Mesenchymal stem cell (in vitro differentiated cells and primary cell): ENCODE results near the gene SLC23A1.

Experiments
- DNase-seq: peaks from one replicate; pipeline ENCODE4 v3.0.0-alpha.2; 2013
- H2AFZ ChIP-seq: one replicate; pipeline ENCODE4 v1.6.1; 2013; ENCODE audit warnings: low read depth, mild to moderate bottlenecking, control low read depth, inconsistent platforms, low read length, moderate library complexity
- H2AK5ac ChIP-seq: 2 replicates; pipeline ENCODE4 v1.6.1; 2013; ENCODE audit warnings: low read length, moderate library complexity, mild to moderate bottlenecking, inconsistent platforms; ENCODE audit not compliant: severe bottlenecking
- H2BK120ac ChIP-seq: one replicate; pipeline ENCODE4 v1.6.1; 2013; ENCODE audit warnings: low read depth, mild to moderate bottlenecking, inconsistent platforms, low read length, moderate library complexity
- H2BK12ac ChIP-seq, 2 experiments: one replicate each; pipeline ENCODE4 v1.6.1; 2013; ENCODE audit warnings: inconsistent platforms in 2 of 2, low read length in 2 of 2, mild to moderate bottlenecking in 2 of 2, moderate library complexity in 2 of 2, control low read depth in 1 of 2
- H2BK15ac ChIP-seq: one replicate; pipeline ENCODE4 v1.6.1; 2013; ENCODE audit warnings: mild to moderate bottlenecking, low read depth, inconsistent platforms; ENCODE audit not compliant: poor library complexity, severe bottlenecking
- H2BK5ac ChIP-seq: 2 replicates; pipeline ENCODE4 v1.6.1; 2013; ENCODE audit warnings: low read depth, mild to moderate bottlenecking, low read length, control low read depth, inconsistent platforms; ENCODE audit not compliant: poor library complexity, severe bottlenecking
- H3K14ac ChIP-seq, 2 experiments: one replicate each; pipeline ENCODE4 v1.6.1; 2013; ENCODE audit warnings: inconsistent platforms in 2 of 2, low read length in 2 of 2, control low read depth in 1 of 2, mild to moderate bottlenecking in 1 of 2, moderate library complexity in 1 of 2
- H3K18ac ChIP-seq, 2 experiments: one replicate each; pipeline ENCODE4 v1.6.1; 2013; ENCODE audit warnings: inconsistent platforms in 2 of 2, low read length in 2 of 2, control low read depth in 1 of 2, low read depth in 1 of 2, mild to moderate bottlenecking in 1 of 2
- H3K23ac ChIP-seq, 2 experiments: one replicate each; pipeline ENCODE4 v1.6.1; 2013; ENCODE audit warnings: inconsistent platforms in 2 of 2, low read length in 2 of 2, mild to moderate bottlenecking in 2 of 2, moderate library complexity in 2 of 2, control low read depth in 1 of 2
- H3K27ac ChIP-seq: 2 replicates; pipeline ENCODE4 v1.5.1; 2013; ENCODE audit warnings: mild to moderate bottlenecking, moderate library complexity, low read length, control low read depth, inconsistent platforms; ENCODE audit not compliant: poor library complexity, severe bottlenecking
- H3K27me3 ChIP-seq, 2 experiments: 2 replicates each; pipeline versions ENCODE4 v1.6.1 to v1.7.0; 2013; ENCODE audit warnings: low read length in 2 of 2, mild to moderate bottlenecking in 2 of 2, moderate library complexity in 2 of 2, control low read depth in 1 of 2, inconsistent platforms in 1 of 2; ENCODE audit not compliant: control insufficient read depth in 1 of 2, insufficient read depth in 1 of 2
- H3K36me3 ChIP-seq, 2 experiments: 2 replicates each; pipeline versions ENCODE4 v1.6.1 to v1.7.0; 2013; ENCODE audit warnings: low read length in 2 of 2, control low read depth in 1 of 2, inconsistent platforms in 1 of 2, low read depth in 1 of 2, mild to moderate bottlenecking in 1 of 2; ENCODE audit not compliant: insufficient read depth in 2 of 2, control insufficient read depth in 1 of 2
- H3K4ac ChIP-seq, 2 experiments: one replicate each; pipeline ENCODE4 v1.6.1; 2013; ENCODE audit warnings: inconsistent platforms in 2 of 2, low read length in 2 of 2, mild to moderate bottlenecking in 2 of 2, moderate library complexity in 2 of 2, control low read depth in 1 of 2, low read depth in 1 of 2
- H3K4me1 ChIP-seq: 2 replicates; pipeline ENCODE4 v1.6.1; 2013; ENCODE audit warnings: low read depth, low read length, control low read depth; ENCODE audit not compliant: control insufficient read depth, insufficient read depth
- H3K4me2 ChIP-seq: 2 replicates; pipeline ENCODE4 v1.6.1; 2013; ENCODE audit warnings: low read length, mild to moderate bottlenecking, inconsistent platforms; ENCODE audit not compliant: poor library complexity, severe bottlenecking
- H3K4me3 ChIP-seq, 2 experiments: 2 replicates each; pipeline versions ENCODE4 v1.5.1 to v1.7.0; 2013; ENCODE audit warnings: low read length in 2 of 2, mild to moderate bottlenecking in 2 of 2, control low read depth in 1 of 2, low read depth in 1 of 2; ENCODE audit not compliant: insufficient read depth in 1 of 2
- H3K79me1 ChIP-seq: replicated peaks from 2 replicates; pipeline ENCODE4 v1.6.1; 2013; ENCODE audit warnings: mild to moderate bottlenecking, control low read depth, low read length, inconsistent platforms; ENCODE audit not compliant: poor library complexity, severe bottlenecking
- H3K9ac ChIP-seq: 2 replicates; pipeline ENCODE4 v1.7.0; 2013; ENCODE audit warnings: mild to moderate bottlenecking, low read length, moderate library complexity
- H3K9me3 ChIP-seq: 2 replicates; pipeline ENCODE4 v1.7.0; 2013; ENCODE audit warnings: mild to moderate bottlenecking, low read length; ENCODE audit not compliant: control insufficient read depth
- H4K8ac ChIP-seq: one replicate; pipeline ENCODE4 v1.6.1; 2013; ENCODE audit warnings: inconsistent platforms, mild to moderate bottlenecking, low read length, moderate library complexity
- H4K91ac ChIP-seq: one replicate; pipeline ENCODE4 v1.6.1; 2013; ENCODE audit warnings: mild to moderate bottlenecking, low read length, inconsistent platforms
- WGBS: methylation state at CpG from one replicate; pipeline ENCODE4 v1.1.7; 2013; ENCODE audit warnings: mixed read lengths; 5-methylcytosine and 5-hydroxymethylcytosine counted together

Gene SLC23A1

GRCh38 chr5:139425497-139425896, 42.4 kb upstream of the SLC23A1 start:
- no peak overlapping the region for H3K9ac ChIP-seq
- no peak overlapping the region for H3K23ac ChIP-seq
- H2BK15ac ChIP-seq = no peak overlapping the region
- peaks cover 6% of the 10 kb centered on the region for H3K4me1 ChIP-seq
- no peak overlapping the region for H3K18ac ChIP-seq
- H3K79me1 ChIP-seq = peaks cover 1% of the 10 kb centered on the region
- no peak overlapping the region for H2AFZ ChIP-seq
- no peak overlapping the region for H4K8ac ChIP-seq
- H3K27ac ChIP-seq = no peak overlapping the region
- no peak overlapping the region for H2BK5ac ChIP-seq
- H3K14ac ChIP-seq = no peak overlapping the region
- no peak overlapping the region for H2BK120ac ChIP-seq
- no peaks in the 10 kb centered on the region for H3K9me3 ChIP-seq
- H3K36me3 ChIP-seq = peaks cover 14 to 47% of the 10 kb centered on the region in 2 experiments
- 98% methylated on average over 4 of the region's 5 CpGs for WGBS
- no peak for DNase-seq
- H3K4me2 ChIP-seq = no peak overlapping the region
- no peak overlapping the region for H3K4ac ChIP-seq
- H4K91ac ChIP-seq = no peak overlapping the region
- H3K27me3 ChIP-seq = no peaks in the 10 kb centered on the region
- H2AK5ac ChIP-seq = no peak overlapping the region
- no peak overlapping the region for H3K4me3 ChIP-seq
- no peak overlapping the region for H2BK12ac ChIP-seq

GRCh38 chr5:139422307-139422893, 39.3 kb upstream of the SLC23A1 start:
- H2BK15ac ChIP-seq = no peak overlapping the region
- H3K4me1 ChIP-seq = peaks cover 8% of the 10 kb centered on the region
- no peak overlapping the region for H2BK12ac ChIP-seq
- H4K8ac ChIP-seq = no peak overlapping the region
- H3K79me1 ChIP-seq = peaks cover 3% of the 10 kb centered on the region
- H3K18ac ChIP-seq = no peak overlapping the region
- WGBS = 38% methylated on average over 3 of the region's 5 CpGs
- H3K9ac ChIP-seq = peak overlapping the region; percentile 64
- no peak overlapping the region for H3K4ac ChIP-seq
- peaks cover 21 to 62% of the 10 kb centered on the region in 2 experiments for H3K36me3 ChIP-seq
- H3K27ac ChIP-seq = no peak overlapping the region
- no peaks in the 10 kb centered on the region for H3K27me3 ChIP-seq
- DNase-seq = peak; percentile 77
- H3K23ac ChIP-seq = no peak overlapping the region
- no peak overlapping the region for H2BK5ac ChIP-seq
- no peak overlapping the region for H3K4me3 ChIP-seq
- no peak overlapping the region for H4K91ac ChIP-seq
- H2AFZ ChIP-seq = no peak overlapping the region
- H3K4me2 ChIP-seq = peak overlapping the region; percentile 8
- H2BK120ac ChIP-seq = no peak overlapping the region
- no peak overlapping the region for H2AK5ac ChIP-seq
- H3K14ac ChIP-seq = no peak overlapping the region
- no peaks in the 10 kb centered on the region for H3K9me3 ChIP-seq

GRCh38 chr5:139419226-139420192, 36.4 kb upstream of the SLC23A1 start:
- no peak overlapping the region for H2BK120ac ChIP-seq
- DNase-seq = no peak
- peaks cover 3% of the 10 kb centered on the region for H3K79me1 ChIP-seq
- peaks cover 8% of the 10 kb centered on the region for H3K4me1 ChIP-seq
- H3K4me2 ChIP-seq = no peak overlapping the region
- no peak overlapping the region for H3K18ac ChIP-seq
- no peak overlapping the region for H3K23ac ChIP-seq
- no peak overlapping the region for H3K9ac ChIP-seq
- WGBS = 92% methylated on average over 8 of the region's 9 CpGs
- H2BK5ac ChIP-seq = no peak overlapping the region
- peak overlapping the region; percentile 47 for H4K91ac ChIP-seq
- H2AK5ac ChIP-seq = no peak overlapping the region
- no peak overlapping the region for H2BK15ac ChIP-seq
- H4K8ac ChIP-seq = no peak overlapping the region
- no peak overlapping the region for H2BK12ac ChIP-seq
- no peak overlapping the region for H2AFZ ChIP-seq
- no peaks in the 10 kb centered on the region for H3K9me3 ChIP-seq
- no peak overlapping the region for H3K4ac ChIP-seq
- H3K36me3 ChIP-seq = peaks cover 32 to 63% of the 10 kb centered on the region in 2 experiments
- no peak overlapping the region for H3K4me3 ChIP-seq
- H3K14ac ChIP-seq = no peak overlapping the region
- no peak overlapping the region for H3K27ac ChIP-seq
- no peaks in the 10 kb centered on the region for H3K27me3 ChIP-seq

- Histone ChIP-seq H3K9ac (no peak overlapping the region), H3K79me1 (peaks cover 1% of the 10 kb centered on the region), H2BK120ac (no peak overlapping the region), H3K18ac (no peak overlapping the region), H2AFZ (no peak overlapping the region), H2BK12ac (no peak overlapping the region), H3K14ac (no peak overlapping the region), H4K91ac (no peak overlapping the region), H3K36me3 (peaks cover 29 to 66% of the 10 kb centered on the region in 2 experiments), H3K4me1 (peaks cover 8% of the 10 kb centered on the region), H3K4me2 (no peak overlapping the region), H4K8ac (no peak overlapping the region), H3K4ac (no peak overlapping the region), H3K4me3 (no peak overlapping the region), H3K9me3 (no peaks in the 10 kb centered on the region), H2BK5ac (no peak overlapping the region), H3K23ac (no peak overlapping the region), H2BK15ac (no peak overlapping the region), H2AK5ac (no peak overlapping the region), H3K27ac (no peak overlapping the region), H3K27me3 (no peaks in the 10 kb centered on the region)
- no peak for DNase-seq
- 92% methylated on average over 1 of the region's 1 CpG for WGBS
These were observed 35.7 kb upstream of the SLC23A1 start for GRCh38 chr5:139418793-139419192.
